B cell (primary cell): ENCODE results near the gene PLA2G6. TPM values are rescaled to one million over a fixed set of nuclear protein-coding genes. Genes with fewer than 3 reads are reported as not detected.
A peak's percentile ranks its signal among the peaks of the same experiment; 100 is the strongest.

ENCODE experiments used
- ATAC-seq: fragments of 200-7000 bp; cut with Tn5 transposase; one replicate; pipeline ENCODE4 v1.10.0; 2021; ENCODE audit warnings: low read depth, mild to moderate bottlenecking, moderate number of reproducible peaks, moderate library complexity
- CTCF ChIA-PET: fragments of 350-600 bp; sonication (Branson Sonifier 250); formaldehyde crosslinking; loops from one replicate; lab custom pipeline; 2021; ENCODE audit warnings: antibody characterized with exemption, inconsistent platforms; lab: Charles Lee
- POLR2A ChIA-PET: fragments of 350-600 bp; sonication (Branson Sonifier 250); formaldehyde crosslinking; loops from one replicate; lab custom pipeline; 2021; ENCODE audit warnings: antibody characterized with exemption; lab: Charles Lee
- DNase-seq: peaks from one replicate; pipeline ENCODE4 v3.0.0; 2013
- H2AFZ ChIP-seq: 2 replicates; pipeline ENCODE4 v1.6.1; 2012; ENCODE audit warnings: mild to moderate bottlenecking, low read depth, low read length; ENCODE audit not compliant: insufficient read depth, poor library complexity, severe bottlenecking
- H3K27ac ChIP-seq, 2 donors: 1 replicate in 1 of 2; 2 replicates in 1 of 2; pipeline ENCODE4 v1.5.1; 2012 to 2013; ENCODE audit warnings: low read length in 2 of 2, mild to moderate bottlenecking in 2 of 2, moderate library complexity in 1 of 2
- H3K27me3 ChIP-seq, 4 experiments: fragments of 200-600 bp in 1 of 4; sonication (generic) in 1 of 4; replicated peaks in 1 of 4; 1 replicate in 2 of 4; 2 replicates in 2 of 4; pipeline versions ENCODE4 v1.6.1 to v1.7.0; 2013 to 2016; ENCODE audit warnings: low read length in 3 of 4, mild to moderate bottlenecking in 2 of 4, mixed read lengths in 1 of 4, moderate library complexity in 1 of 4; ENCODE audit not compliant: insufficient read depth in 4 of 4, control insufficient read depth in 3 of 4; ENCODE audit errors: control extremely low read depth in 1 of 4
- H3K36me3 ChIP-seq, 2 experiments: replicated peaks in 1 of 2; 1 replicate in 1 of 2; 2 replicates in 1 of 2; pipeline versions ENCODE4 v1.6.1 to v1.7.1; 2013; ENCODE audit warnings: low read length in 1 of 2; ENCODE audit not compliant: insufficient read depth in 2 of 2, control insufficient read depth in 1 of 2; ENCODE audit errors: control extremely low read depth in 1 of 2, extremely low read depth in 1 of 2
- H3K4me1 ChIP-seq, 2 donors: fragments of 200-600 bp in 1 of 2; sonication (generic) in 1 of 2; 1 replicate in 1 of 2; 2 replicates in 1 of 2; pipeline versions ENCODE4 v1.5.1 to v1.6.1; 2013 to 2017; ENCODE audit warnings: low read length in 2 of 2; ENCODE audit not compliant: control insufficient read depth in 2 of 2, insufficient read depth in 2 of 2
- H3K4me2 ChIP-seq: replicated peaks from 2 replicates; pipeline ENCODE3; 2012; ENCODE audit warnings: mild to moderate bottlenecking, low read depth, low read length; ENCODE audit not compliant: poor library complexity, severe bottlenecking
- H3K4me3 ChIP-seq, 5 experiments: fragments of 200-600 bp in 1 of 5; sonication (generic) in 1 of 5; 1 replicate in 3 of 5; 2 replicates in 2 of 5; pipeline versions ENCODE4 v1.5.1 to v1.7.0; 2011 to 2016; ENCODE audit warnings: low read length in 4 of 5, mild to moderate bottlenecking in 4 of 5, low read depth in 2 of 5, control low read depth in 1 of 5, moderate library complexity in 1 of 5; ENCODE audit not compliant: insufficient read depth in 1 of 5; ENCODE audit errors: control extremely low read depth in 1 of 5, extremely low read depth in 1 of 5
- H3K79me2 ChIP-seq: fragments of 200-600 bp; sonication (generic); one replicate; pipeline ENCODE4 v1.6.0; 2016; ENCODE audit warnings: low read length; ENCODE audit not compliant: control insufficient read depth, insufficient read depth
- H3K9ac ChIP-seq: fragments of 200-600 bp; sonication (generic); 2 replicates; pipeline ENCODE4 v1.6.1; 2017; ENCODE audit warnings: mild to moderate bottlenecking, low read length, moderate library complexity
- H3K9me3 ChIP-seq, 3 donors: one replicate each; pipeline versions ENCODE4 v1.6.1 to v1.7.1; 2013; ENCODE audit warnings: low read length in 2 of 3; ENCODE audit not compliant: control insufficient read depth in 2 of 3, insufficient read depth in 1 of 3; ENCODE audit errors: control extremely low read depth in 1 of 3
- H4K20me1 ChIP-seq: 2 replicates; pipeline ENCODE4 v1.6.0; 2012; ENCODE audit warnings: mild to moderate bottlenecking, low read length; ENCODE audit not compliant: insufficient read depth, control insufficient read depth, poor library complexity, severe bottlenecking
- H3K27ac Mint-ChIP-seq: one replicate; pipeline ENCODE4 v1.8.0; 2021; ENCODE audit warnings: mixed read lengths
- H3K27me3 Mint-ChIP-seq: one replicate; pipeline ENCODE4 v1.8.0; 2021; ENCODE audit warnings: mixed read lengths
- H3K4me1 Mint-ChIP-seq: one replicate; pipeline ENCODE4 v1.8.0; 2021; ENCODE audit warnings: mixed read lengths
- H3K4me3 Mint-ChIP-seq: one replicate; pipeline ENCODE4 v1.8.0; 2021; ENCODE audit warnings: mixed read lengths
- H3K9me3 Mint-ChIP-seq: one replicate; pipeline ENCODE4 v1.8.0; 2022; ENCODE audit warnings: mixed read lengths; ENCODE audit not compliant: insufficient read depth
- EZH2 ChIP-seq: IDR thresholded peaks from 2 replicates; pipeline ENCODE4 v1.6.1; 2012; ENCODE audit warnings: borderline replicate concordance, low read depth, mild to moderate bottlenecking, moderate library complexity, low read length; ENCODE audit not compliant: insufficient read depth, poor library complexity, severe bottlenecking
- WGBS: methylation state at CpG from one replicate; pipeline ENCODE4 v1.1.5; 2013; ENCODE audit warnings: missing lambda C conversion rate; ENCODE audit not compliant: insufficient coverage; 5-methylcytosine and 5-hydroxymethylcytosine counted together
- intact Hi-C: fragments of 100-400 bp; cut with micrococcal nuclease; formaldehyde crosslinking; loops from one replicate; pipeline ENCODE4 v1.10.0; 2022
- polyA plus RNA-seq: library from polyadenylated mRNA; depleted of rRNA; stranded (reverse); fragments of >200 nt; gene quantifications from 2 replicates; pipeline ENCODE4 v1.2.3, GENCODE V29; 2012
- total RNA-seq, 2 donors: library from RNA; stranded (reverse); fragments of 120-200 nt in 1 of 2; gene quantifications; 1 replicate in 1 of 2; 2 replicates in 1 of 2; pipeline versions ENCODE4 v1.2.3 to v1.2.4, GENCODE V29; 2013 to 2022
- TF ChIP-seq, protein P1 (sequence below): fragments of 200-600 bp; IDR thresholded peaks from one replicate; pipeline ENCODE4 v1.8.0; 2022; ENCODE audit warnings: antibody characterized with exemption, mild to moderate bottlenecking

The PLA2G6 gene
- total and polyA plus RNA-seq, 2 donors (not counting 1 experiment from before 2014, with no cell fraction given), result 125 to 148 TPM

DNA sequence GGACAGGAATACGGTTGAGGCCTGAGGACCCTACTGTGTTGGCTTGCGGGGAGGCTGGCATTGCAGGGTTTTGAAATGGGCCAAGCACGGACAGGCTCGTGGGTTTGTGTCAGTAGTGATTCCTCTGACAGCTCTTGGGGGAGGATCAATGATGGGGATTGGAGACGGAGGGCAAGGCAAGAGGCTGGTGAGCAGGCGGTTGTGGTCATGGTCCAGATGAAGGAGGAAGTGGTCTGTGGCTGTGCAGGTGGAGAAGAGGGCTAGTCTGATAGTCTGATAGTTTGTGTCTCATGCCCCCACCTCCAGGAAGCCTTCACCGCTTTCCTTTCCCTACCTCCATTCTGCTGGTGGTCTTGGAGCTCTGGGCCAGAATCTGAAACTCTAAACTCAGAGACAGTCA lies 23.2 kb upstream of the PLA2G6 start:
- Histone ChIP-seq H3K27me3 (no peaks in the 10 kb centered on the region), H3K79me2 (no peaks in the 10 kb centered on the region), H3K27ac (no peak overlapping the region), H3K9me3 (no peaks in the 10 kb centered on the region), H3K4me1 (peaks cover 25 to 33% of the 10 kb centered on the region in 2 donors), H2AFZ (no peak overlapping the region), H3K9ac (no peak overlapping the region), H3K36me3 (no peaks in the 10 kb centered on the region), H3K4me2 (peak overlapping the region; percentile 0), H3K4me3 (no peak overlapping the region), H4K20me1 (peaks cover 3% of the 10 kb centered on the region)
- WGBS, result 36% methylated on average over 5 of the region's 7 CpGs
- Mint-ChIP-seq H3K9me3 (no peaks in the 10 kb centered on the region), H3K4me1 (peaks cover 33% of the 10 kb centered on the region), H3K27ac (peak overlapping the region; percentile 62), H3K4me3 (peak overlapping the region; percentile 55), H3K27me3 (no peaks in the 10 kb centered on the region)
- POLR2A ChIA-PET, result no interaction called here
- TF ChIP-seq, protein P1, sequence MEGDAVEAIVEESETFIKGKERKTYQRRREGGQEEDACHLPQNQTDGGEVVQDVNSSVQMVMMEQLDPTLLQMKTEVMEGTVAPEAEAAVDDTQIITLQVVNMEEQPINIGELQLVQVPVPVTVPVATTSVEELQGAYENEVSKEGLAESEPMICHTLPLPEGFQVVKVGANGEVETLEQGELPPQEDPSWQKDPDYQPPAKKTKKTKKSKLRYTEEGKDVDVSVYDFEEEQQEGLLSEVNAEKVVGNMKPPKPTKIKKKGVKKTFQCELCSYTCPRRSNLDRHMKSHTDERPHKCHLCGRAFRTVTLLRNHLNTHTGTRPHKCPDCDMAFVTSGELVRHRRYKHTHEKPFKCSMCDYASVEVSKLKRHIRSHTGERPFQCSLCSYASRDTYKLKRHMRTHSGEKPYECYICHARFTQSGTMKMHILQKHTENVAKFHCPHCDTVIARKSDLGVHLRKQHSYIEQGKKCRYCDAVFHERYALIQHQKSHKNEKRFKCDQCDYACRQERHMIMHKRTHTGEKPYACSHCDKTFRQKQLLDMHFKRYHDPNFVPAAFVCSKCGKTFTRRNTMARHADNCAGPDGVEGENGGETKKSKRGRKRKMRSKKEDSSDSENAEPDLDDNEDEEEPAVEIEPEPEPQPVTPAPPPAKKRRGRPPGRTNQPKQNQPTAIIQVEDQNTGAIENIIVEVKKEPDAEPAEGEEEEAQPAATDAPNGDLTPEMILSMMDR, result no peak
- TF ChIP-seq EZH2, result no peak
- CTCF ChIA-PET, result interaction anchor here (1.3 to 1.8 kb wide), 2 partner anchors 10 kb away, joined by 5 to 6 read pairs; no protein-coding TSS in a partner anchor
- ATAC-seq, result no peak
- DNase-seq, result peak; percentile 67
- intact Hi-C loops, result loop anchor here (5.0 kb wide), 3 partner anchors 42 to 113 kb away; partner anchors contain the start of genes BAIAP2L2 and CSNK1E

DNA sequence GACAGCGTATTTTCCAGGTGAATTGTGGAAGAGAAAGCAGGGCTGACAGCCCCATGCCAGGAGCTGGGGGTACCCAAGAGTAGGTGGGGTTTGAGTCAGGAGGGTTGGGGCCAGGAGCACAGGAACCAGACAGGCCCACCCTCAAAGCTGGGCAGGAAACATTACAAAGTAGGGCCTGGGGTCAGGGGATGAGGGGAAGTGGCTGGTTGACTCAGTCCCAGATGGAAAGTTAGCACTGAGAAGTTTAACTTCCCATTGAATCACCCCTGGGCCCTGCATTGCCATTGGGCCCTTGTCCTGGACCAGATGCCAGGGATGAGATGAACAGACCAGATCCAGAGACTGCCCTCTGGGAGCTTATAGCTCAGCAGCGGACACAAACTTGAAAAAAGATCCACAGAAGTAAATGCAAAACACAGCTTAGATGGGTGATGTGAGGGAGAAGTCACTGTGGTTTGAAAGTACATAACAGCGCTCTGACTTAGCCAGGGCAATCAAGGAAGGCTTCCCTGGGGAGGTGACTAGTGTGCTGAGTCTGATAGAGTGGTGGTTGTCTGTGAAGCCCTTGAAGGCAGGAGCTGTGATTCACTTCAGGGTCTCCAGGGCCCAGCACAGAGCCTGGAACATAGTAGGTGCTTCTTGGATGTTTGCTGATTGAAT lies 22.4 kb upstream of the PLA2G6 start:
- Mint-ChIP-seq H3K27me3 (no peaks in the 10 kb centered on the region), H3K9me3 (no peaks in the 10 kb centered on the region), H3K4me1 (peaks cover 38% of the 10 kb centered on the region), H3K27ac (peak overlapping the region; percentile 37), H3K4me3 (peak overlapping the region; percentile 90)
- no peaks in the 10 kb centered on the region for H3K79me2 ChIP-seq
- peaks cover 3% of the 10 kb centered on the region for H4K20me1 ChIP-seq
- H3K9me3 ChIP-seq, result no peaks in the 10 kb centered on the region
- peak overlapping the region in 1 of 5 experiments; percentile 70 for H3K4me3 ChIP-seq
- TF ChIP-seq EZH2, result no peak
- TF ChIP-seq, protein P1, result no peak
- CTCF ChIA-PET, result interaction anchor here (0.7 to 1.8 kb wide), 5 partner anchors 9 to 89 kb away, joined by 3 to 6 read pairs (median 4); no protein-coding TSS in a partner anchor
- intact Hi-C loops, result loop anchor here (2.0 to 5.0 kb wide), 4 partner anchors 42 to 113 kb away; partner anchors contain the start of genes BAIAP2L2, CSNK1E and TMEM184B
- DNase-seq (no peak), ATAC-seq (no peak)
- POLR2A ChIA-PET, result interaction anchor here (0.6 to 0.7 kb wide), 2 partner anchors 10 to 37 kb away, joined by 6 to 8 read pairs; no protein-coding TSS in a partner anchor
- H3K27me3 ChIP-seq, result no peaks in the 10 kb centered on the region
- peak overlapping the region; percentile 83 for H3K9ac ChIP-seq
- WGBS, result 78% methylated on average over 3 of the region's 3 CpGs
- peaks cover 25 to 33% of the 10 kb centered on the region in 2 donors for H3K4me1 ChIP-seq
- H3K27ac ChIP-seq, result no peak overlapping the region
- H3K4me2 ChIP-seq, result peak overlapping the region; percentile 93
- no peak overlapping the region for H2AFZ ChIP-seq
- no peaks in the 10 kb centered on the region for H3K36me3 ChIP-seq
